Mammary epithelial cell (primary cell): Measurements from ENCODE around the gene ASXL2.

ENCODE experiments used
- CTCF ChIP-seq, 2 donors: IDR thresholded peaks in 1 of 2; conservative IDR thresholded peaks in 1 of 2; 2 replicates each; pipeline ENCODE4 v1.5.1; 2011 to 2012; ENCODE audit warnings: inconsistent platforms in 2 of 2, low read length in 2 of 2, mild to moderate bottlenecking in 2 of 2, control low read depth in 1 of 2, low read depth in 1 of 2; ENCODE audit not compliant: insufficient read depth in 1 of 2; ENCODE audit errors: extremely low read depth in 1 of 2
- EZH2 ChIP-seq: IDR thresholded peaks from 2 replicates; pipeline ENCODE4 v1.6.1; 2012; ENCODE audit warnings: low read length, inconsistent platforms, borderline replicate concordance

- TF ChIP-seq CTCF (conservative IDR thresholded peaks at IDR 0.05 in 1 of 2, IDR thresholded peaks at IDR 0.05 in 1 of 2; ENCODE audit: extremely low read depth in 1 of 2, insufficient read depth in 1 of 2, low read depth in 1 of 2, low read length in 2 of 2) (no peak), EZH2 (no peak)
Observed at GRCh38 chr2:25887624-25888242, 9.4 kb upstream of the ASXL2 start.
